Left ventricle myocardium inferior (tissue), 1 donor: ENCODE measurements around the gene ST8SIA5. TPM values are rescaled to one million over a fixed set of nuclear protein-coding genes. Genes with fewer than 3 reads are reported as not detected.

Experiments used
- DNase-seq: peaks from one replicate; pipeline ENCODE4 v3.0.0-alpha.2; 2020
- H3K27ac ChIP-seq: fragments of 200-600 bp; replicated peaks from 2 replicates; pipeline ENCODE4 v1.8.0; 2021
- H3K27me3 ChIP-seq: fragments of 200-600 bp; 2 replicates; pipeline ENCODE4 v1.8.0; 2021; ENCODE audit warnings: low read depth
- H3K36me3 ChIP-seq: fragments of 200-600 bp; 2 replicates; pipeline ENCODE4 v1.8.0; 2021
- H3K4me1 ChIP-seq: fragments of 200-600 bp; 2 replicates; pipeline ENCODE4 v1.8.0; 2021
- H3K4me3 ChIP-seq: fragments of 200-600 bp; 2 replicates; pipeline ENCODE4 v1.8.0; 2021; ENCODE audit warnings: mild to moderate bottlenecking, moderate library complexity
- H3K9me3 ChIP-seq: fragments of 200-600 bp; replicated peaks from 2 replicates; pipeline ENCODE4 v1.8.0; 2021
- intact Hi-C: fragments of 100-400 bp; cut with micrococcal nuclease; formaldehyde crosslinking; loops from one replicate; pipeline ENCODE4 v1.11.0; 2022
- total RNA-seq: library from RNA; stranded (reverse); fragmentation: NEBNext Ultra II Directional; extraction: Animal tissue kit (Norgen Biotek cat#: 25700); gene quantifications from one replicate; pipeline ENCODE4 v1.2.1, GENCODE V29; 2021
- TF ChIP-seq, protein P1 (sequence below): fragments of 200-600 bp; IDR thresholded peaks from 2 replicates; pipeline ENCODE4 v1.8.0; 2021; ENCODE audit warnings: antibody characterized with exemption, mild to moderate bottlenecking, borderline replicate concordance
- donor health status: DM: no; HTN: yes; CAD: no; lungs with severe emphysema.

Gene ST8SIA5
- total RNA-seq, 1 donor from 2014 or later: 6.2 TPM

DNA sequence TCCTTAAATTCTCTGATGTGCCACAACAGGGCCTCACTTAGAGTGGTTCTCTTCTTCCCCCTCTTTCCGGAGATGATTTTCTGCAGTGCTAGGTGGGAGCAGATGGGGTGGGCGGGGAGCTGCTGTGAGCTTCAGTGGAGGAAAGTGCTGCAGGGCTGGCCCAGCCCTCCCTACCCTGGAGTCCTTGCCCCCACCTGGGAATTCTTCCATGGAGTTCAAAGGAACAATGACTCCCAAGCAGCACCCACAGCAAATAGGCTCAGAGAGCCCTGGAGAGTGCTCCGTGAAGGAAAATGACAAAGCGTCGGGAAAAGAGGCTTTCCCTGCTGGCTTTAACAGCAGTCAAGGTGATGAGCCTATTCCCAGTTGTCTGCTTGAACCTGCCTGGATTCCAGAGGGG is 128.6 kb downstream of the ST8SIA5 start:
- H3K36me3 ChIP-seq: no peaks in the 10 kb centered on the region
- no peak for DNase-seq
- peaks cover 10% of the 10 kb centered on the region for H3K4me1 ChIP-seq
- no peaks in the 10 kb centered on the region for H3K9me3 ChIP-seq
- TF ChIP-seq, protein P1, sequence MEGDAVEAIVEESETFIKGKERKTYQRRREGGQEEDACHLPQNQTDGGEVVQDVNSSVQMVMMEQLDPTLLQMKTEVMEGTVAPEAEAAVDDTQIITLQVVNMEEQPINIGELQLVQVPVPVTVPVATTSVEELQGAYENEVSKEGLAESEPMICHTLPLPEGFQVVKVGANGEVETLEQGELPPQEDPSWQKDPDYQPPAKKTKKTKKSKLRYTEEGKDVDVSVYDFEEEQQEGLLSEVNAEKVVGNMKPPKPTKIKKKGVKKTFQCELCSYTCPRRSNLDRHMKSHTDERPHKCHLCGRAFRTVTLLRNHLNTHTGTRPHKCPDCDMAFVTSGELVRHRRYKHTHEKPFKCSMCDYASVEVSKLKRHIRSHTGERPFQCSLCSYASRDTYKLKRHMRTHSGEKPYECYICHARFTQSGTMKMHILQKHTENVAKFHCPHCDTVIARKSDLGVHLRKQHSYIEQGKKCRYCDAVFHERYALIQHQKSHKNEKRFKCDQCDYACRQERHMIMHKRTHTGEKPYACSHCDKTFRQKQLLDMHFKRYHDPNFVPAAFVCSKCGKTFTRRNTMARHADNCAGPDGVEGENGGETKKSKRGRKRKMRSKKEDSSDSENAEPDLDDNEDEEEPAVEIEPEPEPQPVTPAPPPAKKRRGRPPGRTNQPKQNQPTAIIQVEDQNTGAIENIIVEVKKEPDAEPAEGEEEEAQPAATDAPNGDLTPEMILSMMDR: no peak
- H3K27ac ChIP-seq: no peak overlapping the region
- intact Hi-C loops: no loop called here
- H3K4me3 ChIP-seq: no peak overlapping the region
- H3K27me3 ChIP-seq: peaks cover 60% of the 10 kb centered on the region

DNA sequence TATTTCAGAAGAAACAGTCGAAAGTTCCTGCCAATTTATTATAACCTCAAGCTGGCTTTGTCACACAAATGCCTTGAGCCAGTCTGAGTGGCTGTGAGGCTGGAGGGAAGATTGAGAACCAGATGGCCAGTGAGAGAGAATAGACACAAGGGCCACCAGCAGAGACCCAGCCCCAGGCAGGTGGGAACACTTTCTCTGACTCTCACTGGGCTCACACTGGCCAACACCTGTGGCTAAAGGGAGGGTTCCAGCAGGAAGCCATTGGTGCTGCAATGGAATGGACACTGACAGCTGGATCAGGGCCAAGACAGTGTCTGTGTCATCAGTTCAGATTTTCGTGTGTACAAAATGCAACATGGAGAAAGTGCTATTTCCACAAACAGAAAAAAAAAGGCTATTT is 129.7 kb downstream of the ST8SIA5 start:
- Histone ChIP-seq H3K27me3 (peaks cover 60% of the 10 kb centered on the region), H3K9me3 (no peaks in the 10 kb centered on the region), H3K4me1 (peaks cover 11% of the 10 kb centered on the region), H3K4me3 (no peak overlapping the region), H3K36me3 (no peaks in the 10 kb centered on the region), H3K27ac (no peak overlapping the region)
- TF ChIP-seq, protein P1: no peak
- DNase-seq: no peak
- intact Hi-C loops: no loop called here

DNA sequence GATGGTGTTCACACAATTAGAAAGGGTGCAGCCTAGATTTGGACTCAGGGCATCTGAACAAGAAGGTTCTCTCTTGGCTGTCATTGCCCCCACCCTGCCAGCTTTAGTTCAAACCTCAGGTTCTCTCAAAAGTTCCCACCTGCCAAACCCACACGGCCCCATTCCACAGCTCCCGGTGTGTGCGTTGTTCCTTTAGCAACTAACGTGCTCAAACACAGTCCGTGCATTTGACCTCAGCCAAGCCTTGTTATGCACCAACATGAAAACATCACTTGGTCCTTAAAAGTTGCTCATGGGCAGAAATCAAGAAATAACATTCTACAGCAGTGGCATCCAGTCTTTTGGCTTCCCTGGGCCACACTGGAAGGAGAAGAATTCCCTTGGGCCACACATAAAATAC is 131.8 kb downstream of the ST8SIA5 start:
- Histone ChIP-seq H3K4me1 (peaks cover 11% of the 10 kb centered on the region), H3K27ac (no peak overlapping the region), H3K27me3 (peaks cover 57% of the 10 kb centered on the region), H3K4me3 (no peak overlapping the region), H3K36me3 (no peaks in the 10 kb centered on the region), H3K9me3 (no peaks in the 10 kb centered on the region)
- no peak for DNase-seq
- intact Hi-C loops: no loop called here
- TF ChIP-seq, protein P1: no peak

DNA sequence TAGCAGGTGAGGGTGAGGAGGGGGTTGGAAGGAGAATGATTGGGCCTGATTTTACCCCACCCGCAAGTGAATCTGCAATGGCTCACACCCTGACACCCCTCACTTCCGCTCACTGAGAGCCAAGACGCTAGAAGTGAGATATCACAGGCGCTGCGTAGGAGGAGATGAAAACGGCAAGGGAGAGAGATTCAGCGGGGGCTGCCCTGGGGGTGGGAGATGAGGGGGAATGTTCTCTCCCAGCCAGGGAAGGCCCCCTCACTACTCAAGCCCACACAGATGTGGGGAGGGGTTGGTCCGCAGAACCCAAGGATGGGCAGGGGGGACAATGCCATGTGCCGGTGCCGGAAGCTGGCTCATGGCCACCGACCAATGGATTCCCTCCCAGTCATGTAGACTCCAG is 132.7 kb downstream of the ST8SIA5 start:
- no peaks in the 10 kb centered on the region for H3K36me3 ChIP-seq
- peaks cover 11% of the 10 kb centered on the region for H3K4me1 ChIP-seq
- intact Hi-C loops: no loop called here
- H3K27ac ChIP-seq: no peak overlapping the region
- no peaks in the 10 kb centered on the region for H3K9me3 ChIP-seq
- H3K4me3 ChIP-seq: no peak overlapping the region
- TF ChIP-seq, protein P1: no peak
- no peak for DNase-seq
- peaks cover 54% of the 10 kb centered on the region for H3K27me3 ChIP-seq

DNA sequence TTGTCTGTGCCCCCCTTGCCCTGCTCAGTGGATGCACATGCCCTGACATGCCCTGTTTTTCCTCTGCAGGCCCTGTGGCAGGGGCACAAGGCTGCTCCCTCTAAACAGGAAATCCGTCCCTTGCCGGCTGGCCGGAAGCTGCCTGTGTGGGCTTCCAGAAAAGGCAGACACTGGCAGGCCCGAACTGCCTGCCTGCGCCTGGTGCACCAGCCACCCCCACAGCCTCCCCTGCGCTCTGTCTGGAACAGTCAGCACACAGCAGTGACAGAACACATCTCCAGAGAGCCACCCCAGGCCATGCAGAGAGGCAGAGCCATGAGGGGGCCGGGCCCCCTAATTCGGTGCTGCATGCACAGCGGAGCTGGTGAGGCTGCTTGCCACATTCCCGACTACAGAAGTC is 133.3 kb downstream of the ST8SIA5 start:
- Histone ChIP-seq H3K9me3 (no peaks in the 10 kb centered on the region), H3K27ac (no peak overlapping the region), H3K27me3 (peaks cover 48% of the 10 kb centered on the region), H3K4me1 (peaks cover 11% of the 10 kb centered on the region), H3K36me3 (no peaks in the 10 kb centered on the region), H3K4me3 (no peak overlapping the region)
- intact Hi-C loops: no loop called here
- peak; percentile 27 for DNase-seq
- TF ChIP-seq, protein P1: no peak

DNA sequence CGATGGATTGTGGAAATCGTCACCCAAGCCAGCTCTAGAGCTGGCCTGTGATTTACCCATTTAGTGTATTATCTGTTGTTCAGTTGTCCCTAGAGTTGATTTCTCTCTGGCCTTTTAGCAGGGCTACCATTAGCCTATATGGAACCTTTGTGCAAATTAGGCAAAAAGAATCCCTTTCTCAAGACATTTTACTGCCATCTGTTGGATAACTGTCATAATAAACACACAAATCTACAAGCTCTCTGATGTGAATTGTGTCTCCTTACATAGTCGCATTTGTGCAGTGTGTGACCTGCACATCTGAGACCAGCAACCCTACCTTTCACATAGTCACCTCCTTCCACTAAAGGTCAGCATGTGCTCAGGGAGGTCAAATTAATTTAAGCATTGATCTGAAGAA is 133.9 kb downstream of the ST8SIA5 start:
- DNase-seq: no peak
- intact Hi-C loops: no loop called here
- TF ChIP-seq, protein P1: no peak
- no peaks in the 10 kb centered on the region for H3K36me3 ChIP-seq
- H3K4me1 ChIP-seq: peaks cover 11% of the 10 kb centered on the region
- H3K4me3 ChIP-seq: no peak overlapping the region
- H3K9me3 ChIP-seq: no peaks in the 10 kb centered on the region
- peaks cover 46% of the 10 kb centered on the region for H3K27me3 ChIP-seq
- no peak overlapping the region for H3K27ac ChIP-seq
